ENCODE data around the gene LITAF.

DNA sequence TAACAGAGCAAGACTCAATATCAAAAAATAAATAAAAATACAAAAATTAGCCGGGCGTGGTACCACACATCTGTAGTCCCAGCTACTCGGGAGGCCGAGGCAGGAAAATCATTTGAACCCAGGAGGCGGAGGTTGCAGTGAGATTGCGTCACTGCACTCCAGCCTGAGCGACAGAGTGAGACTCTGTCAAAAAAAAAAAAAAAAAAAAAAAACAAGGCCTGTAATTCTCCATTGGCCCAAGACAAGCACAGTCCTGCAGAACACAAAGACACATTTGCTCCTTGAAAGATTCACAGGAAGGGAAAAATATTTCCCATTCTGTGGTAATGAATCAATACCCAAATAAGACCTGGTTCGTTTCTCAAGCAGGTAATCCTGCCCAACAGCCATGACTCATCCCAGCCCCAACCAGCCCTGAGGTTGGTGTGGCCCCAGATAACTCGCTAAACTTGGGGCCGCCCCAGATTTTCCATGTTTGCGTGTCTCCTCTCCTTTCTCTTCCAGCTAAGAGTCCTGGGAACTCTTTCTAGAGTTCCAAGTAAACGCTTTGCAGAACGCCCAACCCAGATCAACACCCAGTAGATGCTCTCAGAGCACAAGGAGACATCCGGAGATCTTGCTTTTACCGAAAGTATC, 41.2 kb upstream of the LITAF start:
- TF ChIP-seq, protein P1, sequence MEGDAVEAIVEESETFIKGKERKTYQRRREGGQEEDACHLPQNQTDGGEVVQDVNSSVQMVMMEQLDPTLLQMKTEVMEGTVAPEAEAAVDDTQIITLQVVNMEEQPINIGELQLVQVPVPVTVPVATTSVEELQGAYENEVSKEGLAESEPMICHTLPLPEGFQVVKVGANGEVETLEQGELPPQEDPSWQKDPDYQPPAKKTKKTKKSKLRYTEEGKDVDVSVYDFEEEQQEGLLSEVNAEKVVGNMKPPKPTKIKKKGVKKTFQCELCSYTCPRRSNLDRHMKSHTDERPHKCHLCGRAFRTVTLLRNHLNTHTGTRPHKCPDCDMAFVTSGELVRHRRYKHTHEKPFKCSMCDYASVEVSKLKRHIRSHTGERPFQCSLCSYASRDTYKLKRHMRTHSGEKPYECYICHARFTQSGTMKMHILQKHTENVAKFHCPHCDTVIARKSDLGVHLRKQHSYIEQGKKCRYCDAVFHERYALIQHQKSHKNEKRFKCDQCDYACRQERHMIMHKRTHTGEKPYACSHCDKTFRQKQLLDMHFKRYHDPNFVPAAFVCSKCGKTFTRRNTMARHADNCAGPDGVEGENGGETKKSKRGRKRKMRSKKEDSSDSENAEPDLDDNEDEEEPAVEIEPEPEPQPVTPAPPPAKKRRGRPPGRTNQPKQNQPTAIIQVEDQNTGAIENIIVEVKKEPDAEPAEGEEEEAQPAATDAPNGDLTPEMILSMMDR (IDR thresholded peaks at IDR 0.05; ENCODE audit: low read depth, low read length, missing input control): no peak
- no peak for TF ChIP-seq EGR1 (IDR thresholded peaks at IDR 0.05; ENCODE audit: low read depth in 2 of 2)
- no peak for TF ChIP-seq SP1 (IDR thresholded peaks at IDR 0.05)
- no peak for TF ChIP-seq JUND (IDR thresholded peaks at IDR 0.05)
- no peak for TF ChIP-seq TAF1 (conservative IDR thresholded peaks at IDR 0.05)
- TF ChIP-seq, protein P2, sequence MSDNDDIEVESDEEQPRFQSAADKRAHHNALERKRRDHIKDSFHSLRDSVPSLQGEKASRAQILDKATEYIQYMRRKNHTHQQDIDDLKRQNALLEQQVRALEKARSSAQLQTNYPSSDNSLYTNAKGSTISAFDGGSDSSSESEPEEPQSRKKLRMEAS (IDR thresholded peaks at IDR 0.05): no peak
- no peak for TF ChIP-seq RAD21 (IDR thresholded peaks at IDR 0.05)
- TF ChIP-seq RXRA (IDR thresholded peaks at IDR 0.05): no peak
- no peak for TF ChIP-seq GABPA (IDR thresholded peaks at IDR 0.05 in 1 of 2, conservative IDR thresholded peaks at IDR 0.05 in 1 of 2)
- TF ChIP-seq, protein P3, sequence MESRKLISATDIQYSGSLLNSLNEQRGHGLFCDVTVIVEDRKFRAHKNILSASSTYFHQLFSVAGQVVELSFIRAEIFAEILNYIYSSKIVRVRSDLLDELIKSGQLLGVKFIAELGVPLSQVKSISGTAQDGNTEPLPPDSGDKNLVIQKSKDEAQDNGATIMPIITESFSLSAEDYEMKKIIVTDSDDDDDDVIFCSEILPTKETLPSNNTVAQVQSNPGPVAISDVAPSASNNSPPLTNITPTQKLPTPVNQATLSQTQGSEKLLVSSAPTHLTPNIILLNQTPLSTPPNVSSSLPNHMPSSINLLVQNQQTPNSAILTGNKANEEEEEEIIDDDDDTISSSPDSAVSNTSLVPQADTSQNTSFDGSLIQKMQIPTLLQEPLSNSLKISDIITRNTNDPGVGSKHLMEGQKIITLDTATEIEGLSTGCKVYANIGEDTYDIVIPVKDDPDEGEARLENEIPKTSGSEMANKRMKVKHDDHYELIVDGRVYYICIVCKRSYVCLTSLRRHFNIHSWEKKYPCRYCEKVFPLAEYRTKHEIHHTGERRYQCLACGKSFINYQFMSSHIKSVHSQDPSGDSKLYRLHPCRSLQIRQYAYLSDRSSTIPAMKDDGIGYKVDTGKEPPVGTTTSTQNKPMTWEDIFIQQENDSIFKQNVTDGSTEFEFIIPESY (IDR thresholded peaks at IDR 0.05): no peak
